H9 (cell line): ENCODE results near the gene DHRS7B. TPM values are rescaled to one million over a fixed set of nuclear protein-coding genes. Genes with fewer than 3 reads are reported as not detected.

Experiments used
- DNase-seq: peaks from one replicate; pipeline ENCODE4 v3.0.0-alpha.2; 2017
- H2AFZ ChIP-seq: one replicate; pipeline ENCODE4 v1.6.1; 2013; ENCODE audit warnings: mild to moderate bottlenecking, low read length, control low read depth, moderate library complexity
- H2AK5ac ChIP-seq: 2 replicates; pipeline ENCODE4 v1.6.1; 2013; ENCODE audit warnings: low read length, control low read depth, mixed read lengths; ENCODE audit not compliant: insufficient read length
- H2BK120ac ChIP-seq: one replicate; pipeline ENCODE4 v1.6.1; 2013; ENCODE audit warnings: low read depth, mild to moderate bottlenecking, low read length, control low read depth, inconsistent platforms; ENCODE audit not compliant: poor library complexity, severe bottlenecking
- H2BK12ac ChIP-seq: 2 replicates; pipeline ENCODE4 v1.6.1; 2013; ENCODE audit warnings: low read length, control low read depth, mixed read lengths, low read depth; ENCODE audit not compliant: insufficient read length
- H2BK15ac ChIP-seq: 2 replicates; pipeline ENCODE4 v1.6.1; 2013; ENCODE audit warnings: low read depth, low read length, control low read depth
- H2BK20ac ChIP-seq: one replicate; pipeline ENCODE4 v1.6.1; 2013; ENCODE audit warnings: low read depth, mild to moderate bottlenecking, low read length, control low read depth, inconsistent platforms; ENCODE audit not compliant: poor library complexity, severe bottlenecking
- H2BK5ac ChIP-seq: 2 replicates; pipeline ENCODE4 v1.6.1; 2013; ENCODE audit warnings: low read length, control low read depth, mixed read lengths; ENCODE audit not compliant: insufficient read length
- H3K14ac ChIP-seq: 2 replicates; pipeline ENCODE4 v1.6.1; 2013; ENCODE audit warnings: low read length, control low read depth; ENCODE audit not compliant: insufficient read depth
- H3K18ac ChIP-seq: 2 replicates; pipeline ENCODE4 v1.6.1; 2013; ENCODE audit warnings: low read depth, mild to moderate bottlenecking, mixed read lengths, low read length, control low read depth; ENCODE audit not compliant: insufficient read length
- H3K23ac ChIP-seq: 2 replicates; pipeline ENCODE4 v1.6.1; 2013; ENCODE audit warnings: low read length, control low read depth, mixed read lengths, low read depth; ENCODE audit not compliant: insufficient read length
- H3K23me2 ChIP-seq: 2 replicates; pipeline ENCODE4 v1.6.1; 2013; ENCODE audit warnings: low read depth, mild to moderate bottlenecking, mixed read lengths, low read length, control low read depth; ENCODE audit not compliant: insufficient read length, poor library complexity, severe bottlenecking
- H3K27ac ChIP-seq: 2 replicates; pipeline ENCODE4 v1.5.1; 2013; ENCODE audit warnings: low read length, control low read depth, mixed read lengths, low read depth; ENCODE audit not compliant: insufficient read length
- H3K27me3 ChIP-seq: 2 replicates; pipeline ENCODE4 v1.6.1; 2013; ENCODE audit warnings: low read length, control low read depth, inconsistent platforms; ENCODE audit not compliant: insufficient read depth
- H3K4ac ChIP-seq: 2 replicates; pipeline ENCODE4 v1.6.1; 2013; ENCODE audit warnings: low read depth, mild to moderate bottlenecking, control low read depth, inconsistent platforms, low read length, moderate library complexity
- H3K4me1 ChIP-seq: 2 replicates; pipeline ENCODE4 v1.6.1; 2013; ENCODE audit warnings: low read length, control low read depth, inconsistent platforms; ENCODE audit not compliant: insufficient read depth
- H3K4me2 ChIP-seq: 2 replicates; pipeline ENCODE4 v1.6.1; 2013; ENCODE audit warnings: low read length, control low read depth, mixed read lengths; ENCODE audit not compliant: insufficient read length, insufficient read depth
- H3K56ac ChIP-seq: 2 replicates; pipeline ENCODE4 v1.6.1; 2013; ENCODE audit warnings: low read depth, mild to moderate bottlenecking, mixed read lengths, low read length, control low read depth; ENCODE audit not compliant: insufficient read length
- H3K79me1 ChIP-seq: 2 replicates; pipeline ENCODE4 v1.6.1; 2013; ENCODE audit warnings: low read depth, mild to moderate bottlenecking, moderate library complexity, low read length, control low read depth, inconsistent platforms; ENCODE audit not compliant: insufficient read depth, poor library complexity, severe bottlenecking
- H3K79me2 ChIP-seq: 2 replicates; pipeline ENCODE4 v1.6.1; 2013; ENCODE audit warnings: low read length, control low read depth, inconsistent platforms; ENCODE audit not compliant: insufficient read depth
- H3K9ac ChIP-seq: 2 replicates; pipeline ENCODE4 v1.6.1; 2013; ENCODE audit warnings: low read length, control low read depth, mixed read lengths; ENCODE audit not compliant: insufficient read length; ENCODE audit errors: extremely low read depth
- H3K9me3 ChIP-seq: one replicate; pipeline ENCODE4 v1.6.1; 2013; ENCODE audit warnings: low read depth, low read length, inconsistent platforms; ENCODE audit not compliant: control insufficient read depth
- H3T11ph ChIP-seq: one replicate; pipeline ENCODE4 v1.6.1; 2013; ENCODE audit warnings: mild to moderate bottlenecking, low read length, control low read depth, inconsistent platforms
- H4K20me1 ChIP-seq: one replicate; pipeline ENCODE4 v1.6.1; 2013; ENCODE audit not compliant: control insufficient read depth, insufficient read length, insufficient read depth
- H4K5ac ChIP-seq: 2 replicates; pipeline ENCODE4 v1.6.1; 2013; ENCODE audit warnings: low read depth, mild to moderate bottlenecking, mixed read lengths, low read length, control low read depth; ENCODE audit not compliant: insufficient read length
- H4K8ac ChIP-seq: replicated peaks from 2 replicates; pipeline ENCODE4 v1.6.1; 2013; ENCODE audit warnings: low read length, control low read depth, mixed read lengths, low read depth; ENCODE audit not compliant: insufficient read length
- H4K91ac ChIP-seq: 2 replicates; pipeline ENCODE4 v1.6.1; 2013; ENCODE audit warnings: low read depth, mild to moderate bottlenecking, moderate library complexity, mixed read lengths, low read length, control low read depth; ENCODE audit not compliant: insufficient read length
- H3K27ac Mint-ChIP-seq, 3 experiments: 2 replicates in 2 of 3; 3 replicates in 1 of 3; pipeline ENCODE4 v1.8.0; 2020 to 2021; ENCODE audit warnings: mixed read lengths in 3 of 3, mild to moderate bottlenecking in 1 of 3, moderate library complexity in 1 of 3
- H3K27me3 Mint-ChIP-seq: 2 replicates; pipeline ENCODE4 v1.8.0; 2021; ENCODE audit warnings: low read depth, mild to moderate bottlenecking, moderate library complexity, mixed read lengths
- H3K36me3 Mint-ChIP-seq, 3 experiments: 2 replicates in 2 of 3; 3 replicates in 1 of 3; pipeline ENCODE4 v1.8.0; 2020 to 2021; ENCODE audit warnings: low read depth in 3 of 3, mixed read lengths in 3 of 3; ENCODE audit not compliant: insufficient read depth in 1 of 3
- H3K4me1 Mint-ChIP-seq, 2 experiments: 2 replicates each; pipeline ENCODE4 v1.8.0; 2020; ENCODE audit warnings: mixed read lengths in 2 of 2
- H3K4me3 Mint-ChIP-seq, 2 experiments: 2 replicates in 1 of 2; 3 replicates in 1 of 2; pipeline ENCODE4 v1.8.0; 2020 to 2021; ENCODE audit warnings: mild to moderate bottlenecking in 2 of 2, mixed read lengths in 2 of 2, moderate library complexity in 1 of 2
- H3K9me3 Mint-ChIP-seq, 2 experiments: 2 replicates in 1 of 2; 3 replicates in 1 of 2; pipeline ENCODE4 v1.8.0; 2020; ENCODE audit warnings: mild to moderate bottlenecking in 2 of 2, mixed read lengths in 2 of 2, moderate library complexity in 1 of 2
- CTCF ChIP-seq: fragments of 200-600 bp; sonication (generic); conservative IDR thresholded peaks from 3 replicates; pipeline ENCODE4 v1.8.0; 2021; ENCODE audit warnings: antibody characterized with exemption, mild to moderate bottlenecking
- WGBS: extraction: QIAGEN DNeasy Blood & Tissue Kit; methylation state at CpG from one replicate; pipeline ENCODE4 v1.1.7; 2013; ENCODE audit warnings: missing lambda C conversion rate, low lambda C conversion rate, mixed read lengths; ENCODE audit not compliant: insufficient read length; ENCODE audit errors: extremely low coverage; 5-methylcytosine and 5-hydroxymethylcytosine counted together
- total RNA-seq: library from RNA; stranded (reverse); gene quantifications from 2 replicates; pipeline ENCODE4 v1.2.1, GENCODE V29; 2021

DHRS7B gene
- total RNA-seq, 1 experiment from 2014 or later: 20.3 TPM

GRCh38 chr17:21208352-21208751 is 81.6 kb downstream of the DHRS7B start:
- Histone ChIP-seq H3K18ac (no peak overlapping the region), H2BK120ac (no peak overlapping the region), H3K14ac (no peak overlapping the region), H4K8ac (no peak overlapping the region), H3K4me2 (no peak overlapping the region), H3K9ac (no peak overlapping the region), H2BK5ac (no peak overlapping the region), H3K79me1 (peaks cover 4% of the 10 kb centered on the region), H3K23me2 (peaks cover 8% of the 10 kb centered on the region), H2BK12ac (no peak overlapping the region), H3K4me1 (no peaks in the 10 kb centered on the region), H3K27me3 (no peaks in the 10 kb centered on the region), H2AK5ac (no peak overlapping the region), H3K27ac (no peak overlapping the region), H2AFZ (no peak overlapping the region), H3T11ph (no peak overlapping the region), H2BK15ac (no peak overlapping the region), H4K5ac (no peak overlapping the region), H4K20me1 (peaks cover 3% of the 10 kb centered on the region), H3K9me3 (no peaks in the 10 kb centered on the region), H4K91ac (no peak overlapping the region), H3K56ac (no peak overlapping the region), H3K23ac (no peak overlapping the region), H2BK20ac (no peak overlapping the region), H3K4ac (no peak overlapping the region), H3K79me2 (peaks cover 73% of the 10 kb centered on the region)
- Mint-ChIP-seq H3K4me3 (no peak overlapping the region), H3K36me3 (peaks cover 10 to 25% (median 11%) of the 10 kb centered on the region in 3 experiments; a peak in 6 of 7 replicates), H3K9me3 (no peaks in the 10 kb centered on the region), H3K4me1 (peaks cover 33 to 35% of the 10 kb centered on the region in 2 experiments), H3K27ac (no peak overlapping the region), H3K27me3 (no peaks in the 10 kb centered on the region; the same call in 1 of the 2 replicates)
- WGBS: no CpG with 5 or more reads among the region's 7 CpGs
- no peak for TF ChIP-seq CTCF
- no peak for DNase-seq
